Left ventricle myocardium inferior (tissue), 1 donor: ENCODE data around the gene MUC5AC. TPM values are rescaled to one million over a fixed set of nuclear protein-coding genes. Genes with fewer than 3 reads are reported as not detected.

Source experiments
- DNase-seq: peaks from one replicate; pipeline ENCODE4 v3.0.0-alpha.2; 2020
- H3K27ac ChIP-seq: fragments of 200-600 bp; replicated peaks from 2 replicates; pipeline ENCODE4 v1.8.0; 2021
- H3K27me3 ChIP-seq: fragments of 200-600 bp; 2 replicates; pipeline ENCODE4 v1.8.0; 2021; ENCODE audit warnings: low read depth
- H3K36me3 ChIP-seq: fragments of 200-600 bp; 2 replicates; pipeline ENCODE4 v1.8.0; 2021
- H3K4me1 ChIP-seq: fragments of 200-600 bp; 2 replicates; pipeline ENCODE4 v1.8.0; 2021
- H3K4me3 ChIP-seq: fragments of 200-600 bp; 2 replicates; pipeline ENCODE4 v1.8.0; 2021; ENCODE audit warnings: mild to moderate bottlenecking, moderate library complexity
- H3K9me3 ChIP-seq: fragments of 200-600 bp; replicated peaks from 2 replicates; pipeline ENCODE4 v1.8.0; 2021
- CTCF ChIP-seq: fragments of 200-600 bp; IDR thresholded peaks from 2 replicates; pipeline ENCODE4 v1.8.0; 2021; ENCODE audit warnings: antibody characterized with exemption, mild to moderate bottlenecking, borderline replicate concordance
- intact Hi-C: fragments of 100-400 bp; cut with micrococcal nuclease; formaldehyde crosslinking; loops from one replicate; pipeline ENCODE4 v1.11.0; 2022
- total RNA-seq: library from RNA; stranded (reverse); fragmentation: NEBNext Ultra II Directional; extraction: Animal tissue kit (Norgen Biotek cat#: 25700); gene quantifications from one replicate; pipeline ENCODE4 v1.2.1, GENCODE V29; 2021
- donor health status: DM: no; HTN: yes; CAD: no; lungs with severe emphysema.

The MUC5AC gene
- total RNA-seq, 1 donor from 2014 or later, result not detected

GRCh38 chr11:1167256-1167655 is 9.5 kb downstream of the MUC5AC start:
- peak; percentile 7 for DNase-seq
- H3K9me3 ChIP-seq, result peaks cover 7% of the 10 kb centered on the region
- no peaks in the 10 kb centered on the region for H3K4me1 ChIP-seq
- H3K27me3 ChIP-seq, result peaks cover 23% of the 10 kb centered on the region
- intact Hi-C loops, result no loop called here
- no peak overlapping the region for H3K27ac ChIP-seq
- no peak for TF ChIP-seq CTCF
- H3K4me3 ChIP-seq, result no peak overlapping the region
- no peaks in the 10 kb centered on the region for H3K36me3 ChIP-seq

- Histone ChIP-seq H3K36me3 (no peaks in the 10 kb centered on the region), H3K4me3 (no peak overlapping the region), H3K9me3 (peaks cover 7% of the 10 kb centered on the region), H3K27me3 (peaks cover 19% of the 10 kb centered on the region), H3K4me1 (no peaks in the 10 kb centered on the region), H3K27ac (no peak overlapping the region)
- intact Hi-C loops, result no loop called here
- no peak for DNase-seq
- no peak for TF ChIP-seq CTCF
These were observed 10.0 kb downstream of the MUC5AC start for GRCh38 chr11:1167751-1168231.

- intact Hi-C loops, result no loop called here
- no peak for DNase-seq
- H3K27me3 ChIP-seq, result peaks cover 15% of the 10 kb centered on the region
These were observed 10.5 kb downstream of the MUC5AC start for GRCh38 chr11:1168256-1168655.

GRCh38 chr11:1168721-1169161 is 11.0 kb downstream of the MUC5AC start:
- Histone ChIP-seq H3K27me3 (peaks cover 10% of the 10 kb centered on the region), H3K36me3 (no peaks in the 10 kb centered on the region), H3K4me3 (no peak overlapping the region), H3K9me3 (peaks cover 7% of the 10 kb centered on the region), H3K27ac (no peak overlapping the region), H3K4me1 (no peaks in the 10 kb centered on the region)
- intact Hi-C loops, result no loop called here
- DNase-seq, result peak; percentile 11
- no peak for TF ChIP-seq CTCF

More at GRCh38 chr11:1168256-1168655, 10.5 kb downstream of the MUC5AC start:
- Histone ChIP-seq H3K9me3 (peaks cover 7% of the 10 kb centered on the region), H3K4me1 (no peaks in the 10 kb centered on the region), H3K27ac (no peak overlapping the region), H3K4me3 (no peak overlapping the region), H3K36me3 (no peaks in the 10 kb centered on the region)
- no peak for TF ChIP-seq CTCF

GRCh38 chr11:1171223-1171984 is 13.7 kb downstream of the MUC5AC start:
- no peak overlapping the region for H3K27ac ChIP-seq
- intact Hi-C loops, result no loop called here
- no peak overlapping the region for H3K4me3 ChIP-seq
- H3K27me3 ChIP-seq, result peaks cover 5% of the 10 kb centered on the region
- TF ChIP-seq CTCF, result no peak
- no peaks in the 10 kb centered on the region for H3K36me3 ChIP-seq
- H3K4me1 ChIP-seq, result no peaks in the 10 kb centered on the region
- no peak for DNase-seq
- H3K9me3 ChIP-seq, result peaks cover 7% of the 10 kb centered on the region
